ENCODE data around the gene ANO2.
"Not testable (repeated sequence)": the region's sequence is repeated elsewhere in the genome, so short reads cannot be mapped to it uniquely, and the experiment has no call there.

Gene ANO2

GRCh38 chr12:5571115-5571514 lies 373.9 kb downstream of the ANO2 start:
- DNase-seq: no peak

GRCh38 chr12:5570416-5570815 lies 374.6 kb downstream of the ANO2 start:
- DNase-seq: no peak

GRCh38 chr12:5568325-5568981 lies 376.6 kb downstream of the ANO2 start:
- no peak for DNase-seq

GRCh38 chr12:5567016-5567725 lies 377.9 kb downstream of the ANO2 start:
- no peak for DNase-seq

GRCh38 chr12:5565933-5566599 lies 379.0 kb downstream of the ANO2 start:
- no peak for DNase-seq

- DNase-seq: no peak
These were observed 382.5 kb downstream of the ANO2 start for GRCh38 chr12:5562581-5562980.

GRCh38 chr12:5561846-5562245 lies 383.2 kb downstream of the ANO2 start:
- DNase-seq: no peak

- no peak for DNase-seq
These were observed 384.0 kb downstream of the ANO2 start for GRCh38 chr12:5561057-5561456.

- no peak for DNase-seq
These were observed 384.8 kb downstream of the ANO2 start for GRCh38 chr12:5560265-5560664.

GRCh38 chr12:5557906-5558305 lies 387.2 kb downstream of the ANO2 start:
- no peak for DNase-seq

- no peak for DNase-seq
These were observed 387.9 kb downstream of the ANO2 start for GRCh38 chr12:5556946-5557673.

- no peak for DNase-seq
These were observed 388.9 kb downstream of the ANO2 start for GRCh38 chr12:5556033-5556614.

- DNase-seq: no peak
These were observed 390.3 kb downstream of the ANO2 start for GRCh38 chr12:5554711-5555110.

GRCh38 chr12:5549011-5549410 lies 396.0 kb downstream of the ANO2 start:
- DNase-seq: no peak

GRCh38 chr12:5548152-5548943 lies 396.7 kb downstream of the ANO2 start:
- DNase-seq: no peak

GRCh38 chr12:5546616-5547015 lies 398.4 kb downstream of the ANO2 start:
- no peak for DNase-seq

GRCh38 chr12:5537771-5538170 lies 407.3 kb downstream of the ANO2 start:
- no peak for DNase-seq

GRCh38 chr12:5537026-5537615 lies 407.9 kb downstream of the ANO2 start:
- not testable (repeated sequence) for DNase-seq

- DNase-seq: no peak
These were observed 409.5 kb downstream of the ANO2 start for GRCh38 chr12:5535541-5535940.

- no peak for DNase-seq
These were observed 410.4 kb downstream of the ANO2 start for GRCh38 chr12:5534426-5535199.

GRCh38 chr12:5533368-5533767 lies 411.7 kb downstream of the ANO2 start:
- DNase-seq: no peak
